NT2/D1 (cell line): ENCODE data around the gene PHLDB1.

ENCODE experiments used
- DNase-seq: peaks from one replicate; pipeline ENCODE4 v3.0.0-alpha.2; 2011; ENCODE audit warnings: low read depth, low spot score
- H3K27me3 ChIP-seq: 2 replicates; pipeline ENCODE4 v1.6.0; 2011; ENCODE audit warnings: mild to moderate bottlenecking; ENCODE audit not compliant: insufficient read length, insufficient read depth
- H3K36me3 ChIP-seq: 2 replicates; pipeline ENCODE4 v1.6.1; 2011; ENCODE audit warnings: mild to moderate bottlenecking, low read length, mixed read lengths; ENCODE audit not compliant: insufficient read depth, insufficient read length
- H3K4me1 ChIP-seq: 2 replicates; pipeline ENCODE4 v1.5.1; 2011; ENCODE audit not compliant: insufficient read depth, insufficient read length
- H3K4me3 ChIP-seq: 2 replicates; pipeline ENCODE4 v1.5.1; 2011; ENCODE audit warnings: low read depth; ENCODE audit not compliant: insufficient read length
- H3K9ac ChIP-seq: 2 replicates; pipeline ENCODE4 v1.6.0; 2011; ENCODE audit warnings: low read depth; ENCODE audit not compliant: insufficient read length
- H3K9me3 ChIP-seq: 2 replicates; pipeline ENCODE4 v1.5.1; 2011; ENCODE audit warnings: mild to moderate bottlenecking, low read length; ENCODE audit not compliant: insufficient read depth
- SUZ12 ChIP-seq: IDR thresholded peaks from 2 replicates; pipeline ENCODE4 v1.6.1; 2011; ENCODE audit not compliant: insufficient read length, insufficient read depth; ENCODE audit errors: extremely low read depth
- YY1 ChIP-seq: IDR thresholded peaks from 2 replicates; pipeline ENCODE4 v1.6.1; 2011; ENCODE audit not compliant: insufficient read length, insufficient read depth
- ZNF274 ChIP-seq: IDR thresholded peaks from 2 replicates; pipeline ENCODE4 v1.6.1; 2011; ENCODE audit warnings: mild to moderate bottlenecking, low read depth, low read length

The PHLDB1 gene

GRCh38 chr11:118628031-118628430 lies 20.6 kb downstream of the PHLDB1 start:
- TF ChIP-seq SUZ12 (no peak), YY1 (no peak), ZNF274 (no peak)
- peaks cover 78% of the 10 kb centered on the region for H3K36me3 ChIP-seq
- no peaks in the 10 kb centered on the region for H3K27me3 ChIP-seq

GRCh38 chr11:118628432-118628831 lies 21.0 kb downstream of the PHLDB1 start:
- H3K9ac ChIP-seq, result no peak overlapping the region
- TF ChIP-seq ZNF274 (no peak), YY1 (no peak)
- no peaks in the 10 kb centered on the region for H3K9me3 ChIP-seq
- no peaks in the 10 kb centered on the region for H3K27me3 ChIP-seq
- H3K4me1 ChIP-seq, result peaks cover under 1% of the 10 kb centered on the region
- H3K36me3 ChIP-seq, result peaks cover 81% of the 10 kb centered on the region
- DNase-seq, result no peak
- H3K4me3 ChIP-seq, result no peak overlapping the region

More at GRCh38 chr11:118628031-118628430, 20.6 kb downstream of the PHLDB1 start:
- Histone ChIP-seq H3K4me3 (no peak overlapping the region), H3K4me1 (no peaks in the 10 kb centered on the region), H3K9me3 (no peaks in the 10 kb centered on the region), H3K9ac (no peak overlapping the region)
- no peak for DNase-seq

GRCh38 chr11:118628861-118629549 lies 21.6 kb downstream of the PHLDB1 start:
- no peak for DNase-seq

GRCh38 chr11:118629761-118630661 lies 22.6 kb downstream of the PHLDB1 start:
- no peak for TF ChIP-seq YY1
- no peak for TF ChIP-seq ZNF274
- TF ChIP-seq SUZ12, result no peak
- no peak for DNase-seq
- no peaks in the 10 kb centered on the region for H3K9me3 ChIP-seq
- H3K9ac ChIP-seq, result no peak overlapping the region
- H3K4me3 ChIP-seq, result no peak overlapping the region
- H3K4me1 ChIP-seq, result peaks cover 5% of the 10 kb centered on the region
- H3K27me3 ChIP-seq, result no peaks in the 10 kb centered on the region
- peaks cover 81% of the 10 kb centered on the region for H3K36me3 ChIP-seq

More at GRCh38 chr11:118628861-118629549, 21.6 kb downstream of the PHLDB1 start:
- Histone ChIP-seq H3K9me3 (no peaks in the 10 kb centered on the region), H3K4me3 (no peak overlapping the region), H3K27me3 (no peaks in the 10 kb centered on the region), H3K36me3 (peaks cover 85% of the 10 kb centered on the region), H3K4me1 (peaks cover 5% of the 10 kb centered on the region), H3K9ac (no peak overlapping the region)
- TF ChIP-seq SUZ12 (no peak), ZNF274 (no peak), YY1 (no peak)

GRCh38 chr11:118631142-118631909 lies 23.9 kb downstream of the PHLDB1 start:
- no peak for DNase-seq
- H3K36me3 ChIP-seq, result peaks cover 84% of the 10 kb centered on the region
- H3K9ac ChIP-seq, result no peak overlapping the region

GRCh38 chr11:118632577-118633318 lies 25.3 kb downstream of the PHLDB1 start:
- TF ChIP-seq YY1 (no peak), ZNF274 (no peak), SUZ12 (no peak)
- Histone ChIP-seq H3K9me3 (no peaks in the 10 kb centered on the region), H3K4me1 (peaks cover 13% of the 10 kb centered on the region), H3K36me3 (peaks cover 86% of the 10 kb centered on the region), H3K9ac (no peak overlapping the region), H3K4me3 (no peak overlapping the region), H3K27me3 (no peaks in the 10 kb centered on the region)
- no peak for DNase-seq

More at GRCh38 chr11:118631142-118631909, 23.9 kb downstream of the PHLDB1 start:
- no peaks in the 10 kb centered on the region for H3K9me3 ChIP-seq
- H3K4me3 ChIP-seq, result no peak overlapping the region
- H3K4me1 ChIP-seq, result peaks cover 13% of the 10 kb centered on the region
- no peak for TF ChIP-seq YY1
- H3K27me3 ChIP-seq, result no peaks in the 10 kb centered on the region
